ENCODE data around the gene PDCL2.

Gene PDCL2

DNA sequence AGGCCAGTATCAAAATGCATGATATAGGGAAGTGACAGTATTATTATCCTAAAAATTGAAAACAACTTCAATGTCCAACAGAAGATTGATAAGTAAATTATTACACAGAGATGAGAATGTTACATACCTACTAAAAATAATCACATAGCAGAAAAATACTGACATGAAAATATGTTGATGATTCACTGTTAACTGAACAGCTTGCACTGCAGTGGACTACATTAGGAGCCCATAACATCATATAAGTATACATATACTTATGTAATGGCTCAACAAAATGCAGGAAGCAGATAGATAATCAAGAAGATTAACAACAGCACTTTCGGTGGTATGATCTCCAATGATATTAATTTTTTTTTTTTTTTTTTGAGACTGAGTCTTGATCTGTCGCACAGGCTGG, 52.4 kb downstream of the PDCL2 start:
- Histone ChIP-seq H3K27me3 (ENCODE audit: insufficient read depth, low read length, poor library complexity, severe bottlenecking) (no peaks in the 10 kb centered on the region), H3K9me2 (replicated peaks; ENCODE audit: low read depth, low read length) (no peaks in the 10 kb centered on the region), H3K4me3 (ENCODE audit: low read length, poor library complexity, severe bottlenecking) (no peak overlapping the region), H3K79me2 (ENCODE audit: insufficient read depth, low read length) (no peaks in the 10 kb centered on the region), H3K9me3 (ENCODE audit: insufficient read depth, low read depth, low read length) (no peaks in the 10 kb centered on the region), H3K9ac (ENCODE audit: low read depth, low read length, poor library complexity, severe bottlenecking) (no peak overlapping the region), H3K36me3 (ENCODE audit: insufficient read depth, low read length) (no peaks in the 10 kb centered on the region), H3K4me1 (ENCODE audit: insufficient read depth, low read length, poor library complexity, severe bottlenecking) (peaks cover 27% of the 10 kb centered on the region), H3K4me2 (ENCODE audit: low read depth, low read length, poor library complexity, severe bottlenecking) (no peak overlapping the region), H2AFZ (ENCODE audit: low read length) (no peak overlapping the region), H3F3A (ENCODE audit: low read depth) (0 out of 2 replicates have a peak, but pooled peaks cover 4% of the 10 kb centered on the region), H4K20me1 (ENCODE audit: insufficient read depth, low read length, poor library complexity, severe bottlenecking) (peaks cover 8% of the 10 kb centered on the region)
- TF ChIP-seq, protein P1, sequence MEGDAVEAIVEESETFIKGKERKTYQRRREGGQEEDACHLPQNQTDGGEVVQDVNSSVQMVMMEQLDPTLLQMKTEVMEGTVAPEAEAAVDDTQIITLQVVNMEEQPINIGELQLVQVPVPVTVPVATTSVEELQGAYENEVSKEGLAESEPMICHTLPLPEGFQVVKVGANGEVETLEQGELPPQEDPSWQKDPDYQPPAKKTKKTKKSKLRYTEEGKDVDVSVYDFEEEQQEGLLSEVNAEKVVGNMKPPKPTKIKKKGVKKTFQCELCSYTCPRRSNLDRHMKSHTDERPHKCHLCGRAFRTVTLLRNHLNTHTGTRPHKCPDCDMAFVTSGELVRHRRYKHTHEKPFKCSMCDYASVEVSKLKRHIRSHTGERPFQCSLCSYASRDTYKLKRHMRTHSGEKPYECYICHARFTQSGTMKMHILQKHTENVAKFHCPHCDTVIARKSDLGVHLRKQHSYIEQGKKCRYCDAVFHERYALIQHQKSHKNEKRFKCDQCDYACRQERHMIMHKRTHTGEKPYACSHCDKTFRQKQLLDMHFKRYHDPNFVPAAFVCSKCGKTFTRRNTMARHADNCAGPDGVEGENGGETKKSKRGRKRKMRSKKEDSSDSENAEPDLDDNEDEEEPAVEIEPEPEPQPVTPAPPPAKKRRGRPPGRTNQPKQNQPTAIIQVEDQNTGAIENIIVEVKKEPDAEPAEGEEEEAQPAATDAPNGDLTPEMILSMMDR (conservative IDR thresholded peaks at IDR 0.05; ENCODE audit: low read length), result no peak
- TF ChIP-seq EZH2phosphoT487 (IDR thresholded peaks at IDR 0.05; ENCODE audit: borderline replicate concordance), result no peak

DNA sequence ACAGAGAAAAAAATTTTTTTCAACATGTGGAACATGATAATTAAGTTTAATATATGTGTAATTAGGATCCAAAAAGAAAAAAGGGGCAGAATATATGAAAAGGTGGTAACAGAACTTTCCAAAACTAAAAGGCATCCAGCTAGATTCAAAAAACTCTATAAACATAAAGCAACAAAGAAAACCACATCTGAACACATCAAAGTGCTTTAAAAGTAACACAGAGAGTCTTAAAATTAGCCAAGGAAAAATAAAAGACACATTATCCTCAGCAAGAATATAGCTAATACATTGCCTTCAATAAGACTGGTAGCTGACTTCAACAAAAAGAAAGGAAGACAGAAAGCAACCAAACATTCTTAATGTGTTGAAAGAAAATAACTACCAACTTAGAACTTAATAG, 53.5 kb downstream of the PDCL2 start:
- 0 out of 2 replicates have a peak, but pooled peaks cover 4% of the 10 kb centered on the region for H3F3A ChIP-seq (ENCODE audit: low read depth)
- no peaks in the 10 kb centered on the region for H3K9me2 ChIP-seq (replicated peaks; ENCODE audit: low read depth, low read length)
- no peaks in the 10 kb centered on the region for H3K27me3 ChIP-seq (ENCODE audit: insufficient read depth, low read length, poor library complexity, severe bottlenecking)
- no peak overlapping the region for H3K4me3 ChIP-seq (ENCODE audit: low read length, poor library complexity, severe bottlenecking)
- peaks cover 21% of the 10 kb centered on the region for H3K4me1 ChIP-seq (ENCODE audit: insufficient read depth, low read length, poor library complexity, severe bottlenecking)
- H3K9me3 ChIP-seq (ENCODE audit: insufficient read depth, low read depth, low read length), result no peaks in the 10 kb centered on the region
- H3K9ac ChIP-seq (ENCODE audit: low read depth, low read length, poor library complexity, severe bottlenecking), result no peak overlapping the region
- peaks cover 8% of the 10 kb centered on the region for H4K20me1 ChIP-seq (ENCODE audit: insufficient read depth, low read length, poor library complexity, severe bottlenecking)
- H2AFZ ChIP-seq (ENCODE audit: low read length), result no peak overlapping the region
- H3K4me2 ChIP-seq (ENCODE audit: low read depth, low read length, poor library complexity, severe bottlenecking), result peak overlapping the region; percentile 43
- TF ChIP-seq EZH2phosphoT487 (IDR thresholded peaks at IDR 0.05; ENCODE audit: borderline replicate concordance), result no peak
- TF ChIP-seq, protein P1 (conservative IDR thresholded peaks at IDR 0.05; ENCODE audit: low read length), result no peak
- H3K79me2 ChIP-seq (ENCODE audit: insufficient read depth, low read length), result no peaks in the 10 kb centered on the region
- no peaks in the 10 kb centered on the region for H3K36me3 ChIP-seq (ENCODE audit: insufficient read depth, low read length)

DNA sequence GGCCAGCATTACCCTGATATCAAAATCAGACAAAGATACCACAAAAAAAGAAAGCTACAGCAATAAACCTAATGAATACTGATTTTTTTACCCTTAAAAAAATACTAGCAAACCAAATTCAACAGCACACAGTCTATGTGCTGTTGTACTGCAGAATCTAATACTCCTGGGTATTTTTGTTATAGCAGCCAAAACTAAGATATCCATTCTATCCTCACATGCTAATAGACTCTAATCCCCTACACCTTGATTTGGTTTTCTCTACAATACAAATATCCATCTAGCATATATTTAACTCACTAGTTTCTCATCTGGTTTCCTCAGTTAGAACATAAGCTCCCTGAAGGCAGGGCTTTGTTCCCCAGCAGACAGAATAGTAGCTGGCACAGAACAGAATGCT, 57.7 kb downstream of the PDCL2 start:
- TF ChIP-seq, protein P1 (conservative IDR thresholded peaks at IDR 0.05; ENCODE audit: low read length), result no peak
- no peak for TF ChIP-seq EZH2phosphoT487 (IDR thresholded peaks at IDR 0.05; ENCODE audit: borderline replicate concordance)
- H3K9me3 ChIP-seq (ENCODE audit: insufficient read depth, low read depth, low read length), result no peaks in the 10 kb centered on the region
- no peak overlapping the region for H3K4me3 ChIP-seq (ENCODE audit: low read length, poor library complexity, severe bottlenecking)
- H3K4me1 ChIP-seq (ENCODE audit: insufficient read depth, low read length, poor library complexity, severe bottlenecking), result peaks cover 12% of the 10 kb centered on the region
- no peaks in the 10 kb centered on the region for H3K27me3 ChIP-seq (ENCODE audit: insufficient read depth, low read length, poor library complexity, severe bottlenecking)
- no peaks in the 10 kb centered on the region for H3K9me2 ChIP-seq (replicated peaks; ENCODE audit: low read depth, low read length)
- no peaks in the 10 kb centered on the region for H3K79me2 ChIP-seq (ENCODE audit: insufficient read depth, low read length)
- H3K36me3 ChIP-seq (ENCODE audit: insufficient read depth, low read length), result no peaks in the 10 kb centered on the region
- H3K9ac ChIP-seq (ENCODE audit: low read depth, low read length, poor library complexity, severe bottlenecking), result no peak overlapping the region
- no peak overlapping the region for H2AFZ ChIP-seq (ENCODE audit: low read length)
- H4K20me1 ChIP-seq (ENCODE audit: insufficient read depth, low read length, poor library complexity, severe bottlenecking), result peaks cover 8% of the 10 kb centered on the region
- 0 out of 2 replicates have a peak, but pooled peaks cover 4% of the 10 kb centered on the region for H3F3A ChIP-seq (ENCODE audit: low read depth)
- no peak overlapping the region for H3K4me2 ChIP-seq (ENCODE audit: low read depth, low read length, poor library complexity, severe bottlenecking)

Data from Loucy (cell line).